VCaP (cell line): ENCODE data around the gene TIGD1.
"Not testable (repeated sequence)": the region's sequence is repeated elsewhere in the genome, so short reads cannot be mapped to it uniquely, and the experiment has no call there.

Experiments
- H3K27ac ChIP-seq: fragments of 450-650 bp; 2 replicates; pipeline ENCODE4 v1.5.1; 2017
- CTCF ChIP-seq: fragments of 450-650 bp; conservative IDR thresholded peaks from 2 replicates; pipeline ENCODE4 v1.5.1; 2017; ENCODE audit warnings: mild to moderate bottlenecking, moderate library complexity

Gene TIGD1

GRCh38 chr2:232577841-232578240 is 27.5 kb upstream of the TIGD1 start:
- TF ChIP-seq CTCF: no peak
- H3K27ac ChIP-seq: peak overlapping the region; percentile 78; the same call in 1 of the 2 replicates

GRCh38 chr2:232576995-232577394 is 26.6 kb upstream of the TIGD1 start:
- no peak overlapping the region for H3K27ac ChIP-seq

GRCh38 chr2:232575404-232575746 is 25.0 kb upstream of the TIGD1 start:
- no peak for TF ChIP-seq CTCF
- no peak overlapping the region for H3K27ac ChIP-seq

More at GRCh38 chr2:232576995-232577394, 26.6 kb upstream of the TIGD1 start:
- TF ChIP-seq CTCF: no peak

- H3K27ac ChIP-seq: no peak overlapping the region
- no peak for TF ChIP-seq CTCF
Observed at GRCh38 chr2:232574674-232575403, 24.5 kb upstream of the TIGD1 start.

- no peak for TF ChIP-seq CTCF
- no peak overlapping the region for H3K27ac ChIP-seq
Observed at GRCh38 chr2:232573771-232574435, 23.5 kb upstream of the TIGD1 start.

GRCh38 chr2:232573042-232573441 is 22.7 kb upstream of the TIGD1 start:
- no peak for TF ChIP-seq CTCF
- H3K27ac ChIP-seq: no peak overlapping the region

GRCh38 chr2:232571026-232571474 is 20.7 kb upstream of the TIGD1 start:
- H3K27ac ChIP-seq: no peak overlapping the region
- TF ChIP-seq CTCF: no peak

- not testable (repeated sequence) for H3K27ac ChIP-seq
Observed at GRCh38 chr2:232570481-232570880, 20.1 kb upstream of the TIGD1 start.
